Muscle of leg (tissue), 11 donors: ENCODE results near the gene STAT5A. TPM values are rescaled to one million over a fixed set of nuclear protein-coding genes. Genes with fewer than 3 reads are reported as not detected.
A peak's percentile ranks its signal among the peaks of the same experiment; 100 is the strongest.
"Not testable (repeated sequence)": the region's sequence is repeated elsewhere in the genome, so short reads cannot be mapped to it uniquely, and the experiment has no call there.

Source experiments
- DNase-seq: peaks from one replicate; pipeline ENCODE4 v3.0.0; 2013
- H3K27ac ChIP-seq: one replicate; pipeline ENCODE4 v1.5.1; 2013; ENCODE audit warnings: mild to moderate bottlenecking, low read length, control low read depth
- H3K27me3 ChIP-seq: one replicate; pipeline ENCODE4 v1.6.1; 2013; ENCODE audit warnings: low read length; ENCODE audit not compliant: control insufficient read depth, insufficient read depth
- H3K36me3 ChIP-seq: one replicate; pipeline ENCODE4 v1.6.1; 2013; ENCODE audit warnings: low read length; ENCODE audit not compliant: control insufficient read depth, insufficient read depth
- H3K4me1 ChIP-seq: one replicate; pipeline ENCODE4 v1.6.1; 2013; ENCODE audit warnings: low read length; ENCODE audit not compliant: control insufficient read depth, insufficient read depth
- H3K4me3 ChIP-seq: one replicate; pipeline ENCODE4 v1.5.1; 2013; ENCODE audit warnings: low read length, control low read depth
- H3K9me3 ChIP-seq: replicated peaks from 2 replicates; pipeline ENCODE4 v1.6.1; 2013; ENCODE audit warnings: low read depth, low read length; ENCODE audit not compliant: control insufficient read depth
- WGBS: methylation state at CpG from one replicate; pipeline ENCODE4 v1.1.5; 2013; ENCODE audit warnings: missing lambda C conversion rate; ENCODE audit not compliant: insufficient coverage; 5-methylcytosine and 5-hydroxymethylcytosine counted together
- polyA plus RNA-seq, 8 donors: library from polyadenylated mRNA; unstranded; fragments of 120-200 nt; gene quantifications; one replicate each; pipeline versions ENCODE4 v1.2.1 to v1.2.3, GENCODE V29; 2013; ENCODE audit warnings: inconsistent platforms in 1 of 8, low replicate concordance in 1 of 8; ENCODE audit not compliant: insufficient read length in 8 of 8, insufficient read depth in 1 of 8
- total RNA-seq: library from RNA; stranded (reverse); fragments of 120-200 nt; gene quantifications from one replicate; pipeline ENCODE4 v1.2.4, GENCODE V29; 2013

STAT5A gene
- total and polyA plus RNA-seq, 9 donors = 12.8 to 20.4 (median 16.4) TPM

DNA sequence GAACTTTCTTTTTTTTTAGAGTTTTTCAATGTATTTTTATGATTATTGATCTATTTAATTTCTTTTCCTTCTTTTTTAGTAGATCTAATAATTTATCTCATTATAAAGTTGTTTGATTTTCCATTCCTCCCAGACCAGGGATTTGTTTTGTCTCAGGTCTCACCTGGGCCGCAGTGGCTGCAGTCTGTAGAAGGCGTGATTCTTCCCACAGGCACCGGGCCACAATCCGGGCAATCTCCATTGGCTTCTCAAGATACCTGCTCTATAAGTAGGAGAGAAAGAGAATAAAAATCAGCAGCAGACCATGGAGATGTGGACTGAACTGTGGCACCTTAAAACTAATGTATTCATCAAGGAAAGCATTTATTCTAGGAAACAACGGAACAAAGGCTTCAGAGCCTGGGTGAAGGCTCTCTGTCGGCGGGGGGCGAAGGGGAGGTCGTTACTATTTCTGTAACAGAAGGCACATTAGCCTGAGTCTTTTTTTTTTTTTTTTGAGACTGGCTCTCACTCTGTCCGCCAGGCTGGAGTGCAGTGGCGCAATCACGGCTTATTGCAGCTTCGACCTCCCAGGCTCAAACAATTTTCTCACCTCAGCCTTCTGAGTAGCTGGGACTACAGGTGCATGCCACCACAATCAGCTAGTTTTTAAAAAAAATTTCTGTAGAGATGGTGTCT lies 57.2 kb downstream of the STAT5A start:
- H3K36me3 ChIP-seq = peaks cover 46% of the 10 kb centered on the region
- peaks cover 3% of the 10 kb centered on the region for H3K4me1 ChIP-seq
- 70% methylated on average over 3 of the region's 13 CpGs for WGBS

GRCh38 chr17:42346481-42346880 lies 58.2 kb downstream of the STAT5A start:
- H3K4me3 ChIP-seq = no peak overlapping the region
- 96% methylated on average over 4 of the region's 8 CpGs for WGBS
- no peak overlapping the region for H3K27ac ChIP-seq
- H3K9me3 ChIP-seq = no peaks in the 10 kb centered on the region
- H3K36me3 ChIP-seq = peaks cover 38% of the 10 kb centered on the region
- peaks cover 3% of the 10 kb centered on the region for H3K4me1 ChIP-seq
- H3K27me3 ChIP-seq = no peaks in the 10 kb centered on the region
- no peak for DNase-seq

More for the DNA sequence above, 57.2 kb downstream of the STAT5A start:
- Histone ChIP-seq H3K9me3 (no peaks in the 10 kb centered on the region), H3K27me3 (no peaks in the 10 kb centered on the region), H3K27ac (no peak overlapping the region), H3K4me3 (no peak overlapping the region)
- no peak for DNase-seq

GRCh38 chr17:42347198-42347597 lies 58.9 kb downstream of the STAT5A start:
- H3K27me3 ChIP-seq = no peaks in the 10 kb centered on the region
- H3K9me3 ChIP-seq = no peaks in the 10 kb centered on the region
- peak overlapping the region; percentile 52 for H3K27ac ChIP-seq
- H3K4me3 ChIP-seq = no peak overlapping the region
- H3K36me3 ChIP-seq = peaks cover 31% of the 10 kb centered on the region
- DNase-seq = peak; percentile 90
- peaks cover 3% of the 10 kb centered on the region for H3K4me1 ChIP-seq

- Histone ChIP-seq H3K4me3 (no peak overlapping the region), H3K27ac (peak overlapping the region; percentile 52), H3K4me1 (peaks cover 3% of the 10 kb centered on the region), H3K27me3 (no peaks in the 10 kb centered on the region), H3K9me3 (no peaks in the 10 kb centered on the region), H3K36me3 (peaks cover 27% of the 10 kb centered on the region)
- DNase-seq = no peak
- 71% methylated on average over 3 of the region's 3 CpGs for WGBS
Measured at GRCh38 chr17:42347606-42348005, 59.3 kb downstream of the STAT5A start.

DNA sequence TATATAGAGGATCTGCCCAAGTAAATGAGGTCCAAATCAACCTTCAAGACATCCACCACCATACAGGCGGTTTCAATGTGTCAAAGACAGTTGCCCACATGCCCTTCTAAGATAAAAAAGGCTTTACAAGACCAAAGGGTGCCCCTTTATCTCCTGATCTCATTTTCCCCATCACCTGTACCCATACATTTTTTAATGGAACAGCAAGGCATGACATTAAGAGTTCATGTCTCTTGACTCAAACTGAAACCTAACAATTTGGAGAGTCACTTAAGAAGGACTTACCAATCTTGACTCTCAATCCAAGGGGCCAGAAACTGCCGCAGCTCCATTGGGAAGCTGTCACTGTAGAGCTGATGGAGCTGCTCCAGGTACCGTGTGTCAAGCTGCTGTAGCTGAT lies 59.8 kb downstream of the STAT5A start:
- H3K27me3 ChIP-seq = no peaks in the 10 kb centered on the region
- no peaks in the 10 kb centered on the region for H3K9me3 ChIP-seq
- H3K4me3 ChIP-seq = no peak overlapping the region
- peaks cover 3% of the 10 kb centered on the region for H3K4me1 ChIP-seq
- H3K27ac ChIP-seq = no peak overlapping the region
- WGBS = 89% methylated on average over 3 of the region's 3 CpGs
- H3K36me3 ChIP-seq = peaks cover 24% of the 10 kb centered on the region
- DNase-seq = no peak

- no peak overlapping the region for H3K27ac ChIP-seq
Measured at GRCh38 chr17:42354956-42355843, 66.9 kb downstream of the STAT5A start.

GRCh38 chr17:42358434-42358833 lies 70.1 kb downstream of the STAT5A start:
- Histone ChIP-seq H3K4me3 (no peak overlapping the region), H3K27me3 (no peaks in the 10 kb centered on the region), H3K9me3 (no peaks in the 10 kb centered on the region), H3K4me1 (peaks cover 4% of the 10 kb centered on the region), H3K27ac (no peak overlapping the region), H3K36me3 (peaks cover 2% of the 10 kb centered on the region)
- WGBS = no CpG with 5 or more reads among the region's 1 CpG
- no peak for DNase-seq

More at GRCh38 chr17:42354956-42355843, 66.9 kb downstream of the STAT5A start:
- no peaks in the 10 kb centered on the region for H3K27me3 ChIP-seq
- peak; percentile 53 for DNase-seq
- no peak overlapping the region for H3K4me3 ChIP-seq
- no peaks in the 10 kb centered on the region for H3K9me3 ChIP-seq
- H3K4me1 ChIP-seq = no peaks in the 10 kb centered on the region
- peaks cover 2% of the 10 kb centered on the region for H3K36me3 ChIP-seq
- WGBS = no CpG with 5 or more reads among the region's 3 CpGs

DNA sequence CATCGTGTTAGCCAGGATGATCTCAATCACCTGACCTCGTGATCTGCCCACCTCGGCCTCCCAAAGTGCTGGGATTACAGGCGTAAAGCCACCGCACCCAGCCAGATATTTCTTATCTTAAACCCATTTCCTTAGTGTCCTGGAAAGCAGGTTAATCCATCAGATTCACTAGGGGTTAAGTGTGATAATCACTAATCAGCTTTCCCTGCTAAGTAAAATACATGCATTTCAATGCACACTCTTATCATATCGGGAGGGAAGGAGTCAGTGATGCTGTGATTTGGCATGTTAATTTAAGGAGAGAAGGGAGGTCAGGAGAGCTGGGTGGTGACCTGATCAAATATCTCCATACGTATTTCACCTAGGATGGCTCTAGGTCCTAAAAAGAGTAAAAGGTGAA lies 70.8 kb downstream of the STAT5A start:
- no peak overlapping the region for H3K27ac ChIP-seq
- WGBS = no CpG with 5 or more reads among the region's 7 CpGs
- no peak overlapping the region for H3K4me3 ChIP-seq
- no peak for DNase-seq
- no peaks in the 10 kb centered on the region for H3K27me3 ChIP-seq
- H3K36me3 ChIP-seq = peaks cover 2% of the 10 kb centered on the region
- no peaks in the 10 kb centered on the region for H3K9me3 ChIP-seq
- H3K4me1 ChIP-seq = peaks cover 6% of the 10 kb centered on the region

- not testable (repeated sequence) for H3K4me3 ChIP-seq, H3K27me3 ChIP-seq, H3K4me1 ChIP-seq, DNase-seq, H3K27ac ChIP-seq, H3K36me3 ChIP-seq, H3K9me3 ChIP-seq
- WGBS = no CpG with 5 or more reads among the region's 2 CpGs
Measured at GRCh38 chr17:42360388-42360787, 72.1 kb downstream of the STAT5A start.
